Trophoblast cell (in vitro differentiated cells and primary cell): Measurements from ENCODE around the gene LRP1B.

Experiments
- DNase-seq, 2 donors: peaks; one replicate each; pipeline ENCODE4 v3.0.0-alpha.2; 2016
- H2AFZ ChIP-seq: 2 replicates; pipeline ENCODE4 v1.6.1; 2013; ENCODE audit warnings: low read length, moderate library complexity, mild to moderate bottlenecking; ENCODE audit not compliant: insufficient read depth, poor library complexity
- H2AK5ac ChIP-seq: 2 replicates; pipeline ENCODE4 v1.6.1; 2013; ENCODE audit warnings: mild to moderate bottlenecking, low read length
- H2BK120ac ChIP-seq: 2 replicates; pipeline ENCODE4 v1.6.1; 2013; ENCODE audit warnings: low read length, mild to moderate bottlenecking, moderate library complexity; ENCODE audit not compliant: insufficient read depth, poor library complexity
- H2BK12ac ChIP-seq: 2 replicates; pipeline ENCODE4 v1.6.1; 2013; ENCODE audit warnings: mild to moderate bottlenecking, low read length, moderate library complexity
- H2BK5ac ChIP-seq: 2 replicates; pipeline ENCODE4 v1.6.1; 2013; ENCODE audit warnings: low read length, low read depth, moderate library complexity, mild to moderate bottlenecking; ENCODE audit not compliant: poor library complexity
- H3K14ac ChIP-seq: 2 replicates; pipeline ENCODE4 v1.6.1; 2013; ENCODE audit warnings: mild to moderate bottlenecking, low read length
- H3K18ac ChIP-seq: 2 replicates; pipeline ENCODE4 v1.6.1; 2013; ENCODE audit warnings: mild to moderate bottlenecking, low read length
- H3K23ac ChIP-seq: 2 replicates; pipeline ENCODE4 v1.6.1; 2013; ENCODE audit warnings: low read length
- H3K27ac ChIP-seq: 2 replicates; pipeline ENCODE4 v1.5.1; 2013; ENCODE audit warnings: low read depth, mild to moderate bottlenecking, inconsistent platforms, low read length, moderate library complexity
- H3K27me3 ChIP-seq: 2 replicates; pipeline ENCODE4 v1.6.1; 2013; ENCODE audit warnings: inconsistent platforms, mild to moderate bottlenecking, low read length, moderate library complexity; ENCODE audit not compliant: insufficient read depth
- H3K36me3 ChIP-seq, 2 experiments: 1 replicate in 1 of 2; 2 replicates in 1 of 2; pipeline ENCODE4 v1.6.1; 2013; ENCODE audit warnings: low read length in 2 of 2, mild to moderate bottlenecking in 2 of 2, moderate library complexity in 1 of 2; ENCODE audit not compliant: insufficient read depth in 2 of 2, control insufficient read depth in 1 of 2
- H3K4ac ChIP-seq: 2 replicates; pipeline ENCODE4 v1.6.1; 2013; ENCODE audit warnings: low read depth, mild to moderate bottlenecking, low read length, moderate library complexity
- H3K4me1 ChIP-seq, 2 experiments: 1 replicate in 1 of 2; 2 replicates in 1 of 2; pipeline ENCODE4 v1.6.1; 2013; ENCODE audit warnings: low read length in 2 of 2, mild to moderate bottlenecking in 2 of 2, moderate library complexity in 1 of 2; ENCODE audit not compliant: insufficient read depth in 2 of 2, control insufficient read depth in 1 of 2
- H3K4me2 ChIP-seq: 2 replicates; pipeline ENCODE4 v1.6.1; 2013; ENCODE audit warnings: inconsistent platforms, mild to moderate bottlenecking, low read length, moderate library complexity
- H3K4me3 ChIP-seq: 2 replicates; pipeline ENCODE4 v1.5.1; 2013; ENCODE audit warnings: mild to moderate bottlenecking, low read depth, low read length, inconsistent platforms
- H3K79me1 ChIP-seq: one replicate; pipeline ENCODE4 v1.6.1; 2013; ENCODE audit warnings: low read length
- H3K79me2 ChIP-seq: 2 replicates; pipeline ENCODE4 v1.6.1; 2013; ENCODE audit warnings: low read length, mild to moderate bottlenecking; ENCODE audit not compliant: control insufficient read depth, insufficient read depth, poor library complexity
- H3K9ac ChIP-seq: 2 replicates; pipeline ENCODE4 v1.6.1; 2013; ENCODE audit warnings: mild to moderate bottlenecking, low read length
- H3K9me3 ChIP-seq: 2 replicates; pipeline ENCODE4 v1.6.1; 2013; ENCODE audit warnings: low read depth, mild to moderate bottlenecking, control low read depth, inconsistent platforms, low read length; ENCODE audit not compliant: insufficient read depth
- H4K12ac ChIP-seq: 2 replicates; pipeline ENCODE4 v1.6.1; 2013; ENCODE audit warnings: low read depth, mild to moderate bottlenecking, low read length, moderate library complexity
- H4K8ac ChIP-seq: 2 replicates; pipeline ENCODE4 v1.6.1; 2013; ENCODE audit warnings: low read depth, mild to moderate bottlenecking, low read length, moderate library complexity
- H4K91ac ChIP-seq: one replicate; pipeline ENCODE4 v1.6.1; 2013; ENCODE audit warnings: low read depth, mild to moderate bottlenecking, low read length, moderate library complexity
- WGBS: extraction: QIAGEN DNeasy Blood & Tissue Kit; methylation state at CpG from one replicate; pipeline ENCODE4 v1.1.7; 2013; ENCODE audit warnings: missing lambda C conversion rate; ENCODE audit not compliant: insufficient read length, insufficient coverage; ENCODE audit errors: extremely low coverage; 5-methylcytosine and 5-hydroxymethylcytosine counted together

The LRP1B gene

DNA sequence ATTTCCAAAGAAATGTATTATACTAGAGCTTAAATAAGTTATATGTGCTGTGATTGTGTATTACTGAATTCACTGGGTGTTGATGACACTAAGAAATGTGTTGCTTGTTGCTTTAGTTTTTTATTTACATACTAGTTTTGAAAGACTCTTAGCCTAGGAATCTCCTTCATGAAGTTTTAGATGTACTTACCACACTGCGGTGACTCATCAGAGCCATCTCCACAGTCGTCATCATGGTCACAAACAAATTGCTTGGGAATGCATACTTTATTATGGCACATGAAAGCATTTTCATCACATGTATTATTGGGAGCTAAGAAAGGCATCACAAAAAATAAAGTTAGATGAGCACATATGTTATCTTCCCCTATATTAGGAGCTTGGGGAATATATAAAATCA lies 1624.2 kb downstream of the LRP1B start:
- Histone ChIP-seq H3K79me1 (no peaks in the 10 kb centered on the region), H3K23ac (no peak overlapping the region), H3K79me2 (no peaks in the 10 kb centered on the region), H3K4me3 (no peak overlapping the region), H3K9me3 (no peaks in the 10 kb centered on the region), H3K4me1 (no peaks in the 10 kb centered on the region), H2BK5ac (no peak overlapping the region), H3K27me3 (no peaks in the 10 kb centered on the region), H4K12ac (no peak overlapping the region), H2BK12ac (no peak overlapping the region), H3K4ac (no peak overlapping the region), H2BK120ac (no peak overlapping the region), H3K27ac (no peak overlapping the region), H2AFZ (no peak overlapping the region), H4K8ac (no peak overlapping the region), H3K18ac (no peak overlapping the region), H3K9ac (no peak overlapping the region), H4K91ac (no peak overlapping the region), H2AK5ac (no peak overlapping the region), H3K4me2 (no peak overlapping the region), H3K14ac (no peak overlapping the region), H3K36me3 (no peaks in the 10 kb centered on the region)
- no peak for DNase-seq
- no CpG with 5 or more reads among the region's 2 CpGs for WGBS

- Histone ChIP-seq H2BK5ac (no peak overlapping the region), H3K36me3 (no peaks in the 10 kb centered on the region), H4K8ac (no peak overlapping the region), H3K23ac (no peak overlapping the region), H3K27ac (no peak overlapping the region), H2AFZ (no peak overlapping the region), H3K79me1 (no peaks in the 10 kb centered on the region), H3K79me2 (no peaks in the 10 kb centered on the region), H2AK5ac (no peak overlapping the region), H3K4ac (no peak overlapping the region), H2BK12ac (no peak overlapping the region), H3K4me2 (no peak overlapping the region), H3K9ac (no peak overlapping the region), H4K12ac (no peak overlapping the region), H3K27me3 (no peaks in the 10 kb centered on the region), H2BK120ac (no peak overlapping the region), H3K9me3 (no peaks in the 10 kb centered on the region), H3K4me3 (no peak overlapping the region), H3K4me1 (no peaks in the 10 kb centered on the region), H3K18ac (no peak overlapping the region), H3K14ac (no peak overlapping the region), H4K91ac (no peak overlapping the region)
- no peak for DNase-seq
- WGBS: 100% methylated on average over 2 of the region's 2 CpGs
Observed at GRCh38 chr2:140504601-140505000, 1626.2 kb downstream of the LRP1B start.

DNA sequence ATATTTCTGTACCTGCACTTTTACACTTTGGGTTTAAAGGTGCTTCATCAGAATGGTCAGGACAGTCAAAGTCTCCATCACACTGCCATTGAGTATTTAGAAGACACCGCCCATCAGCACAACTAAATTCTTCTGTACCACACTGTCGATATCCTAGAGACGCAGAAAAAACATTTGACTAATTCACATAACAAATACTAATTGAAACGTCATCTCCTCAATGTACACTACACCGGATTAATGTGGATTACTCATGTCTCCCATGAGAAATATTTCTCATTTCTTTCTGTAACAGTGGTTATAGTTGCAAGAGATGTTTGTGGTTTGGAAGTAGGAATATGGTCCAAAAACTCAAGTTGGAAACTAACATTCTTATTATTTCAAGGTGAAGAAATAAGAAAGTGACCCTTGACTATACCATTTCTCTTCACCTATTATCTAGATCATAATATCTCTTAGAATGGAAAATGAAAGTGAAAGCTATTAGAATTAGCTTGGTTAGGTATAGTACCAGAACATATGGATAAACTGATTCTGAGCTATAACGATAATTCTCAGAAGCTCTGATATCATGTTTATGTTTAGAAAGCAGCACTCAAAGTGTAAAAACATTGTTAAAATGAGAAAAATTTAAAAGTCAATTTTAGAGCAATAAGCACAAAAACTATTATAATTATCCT lies 1627.7 kb downstream of the LRP1B start:
- no peak overlapping the region for H3K14ac ChIP-seq
- H3K79me1 ChIP-seq: no peaks in the 10 kb centered on the region
- H3K79me2 ChIP-seq: no peaks in the 10 kb centered on the region
- H4K8ac ChIP-seq: no peak overlapping the region
- no peak overlapping the region for H3K23ac ChIP-seq
- no peaks in the 10 kb centered on the region for H3K36me3 ChIP-seq
- no peak overlapping the region for H3K27ac ChIP-seq
- H3K4me3 ChIP-seq: no peak overlapping the region
- H2AFZ ChIP-seq: no peak overlapping the region
- no peak overlapping the region for H3K4ac ChIP-seq
- no peak overlapping the region for H3K18ac ChIP-seq
- H3K4me1 ChIP-seq: no peaks in the 10 kb centered on the region
- no peak overlapping the region for H4K91ac ChIP-seq
- no peaks in the 10 kb centered on the region for H3K9me3 ChIP-seq
- no peak overlapping the region for H2BK12ac ChIP-seq
- no peaks in the 10 kb centered on the region for H3K27me3 ChIP-seq
- no peak overlapping the region for H2BK5ac ChIP-seq
- H3K9ac ChIP-seq: no peak overlapping the region
- WGBS: no CpG with 5 or more reads among the region's 6 CpGs
- H4K12ac ChIP-seq: no peak overlapping the region
- DNase-seq: no peak
- no peak overlapping the region for H3K4me2 ChIP-seq
- no peak overlapping the region for H2AK5ac ChIP-seq
- H2BK120ac ChIP-seq: no peak overlapping the region

GRCh38 chr2:140498360-140498759 lies 1632.5 kb downstream of the LRP1B start:
- H2AFZ ChIP-seq: no peak overlapping the region
- DNase-seq: no peak

More at GRCh38 chr2:140498360-140498759, 1632.5 kb downstream of the LRP1B start:
- H3K79me1 ChIP-seq: no peaks in the 10 kb centered on the region
- no peak overlapping the region for H3K4me2 ChIP-seq
- WGBS: no CpG with 5 or more reads among the region's 4 CpGs
- no peak overlapping the region for H3K23ac ChIP-seq
- H3K27ac ChIP-seq: no peak overlapping the region
- no peaks in the 10 kb centered on the region for H3K9me3 ChIP-seq
- no peak overlapping the region for H3K14ac ChIP-seq
- no peak overlapping the region for H2BK5ac ChIP-seq
- no peak overlapping the region for H3K4me3 ChIP-seq
- no peaks in the 10 kb centered on the region for H3K27me3 ChIP-seq
- H2AK5ac ChIP-seq: no peak overlapping the region
- no peak overlapping the region for H4K12ac ChIP-seq
- H3K4me1 ChIP-seq: no peaks in the 10 kb centered on the region
- H2BK120ac ChIP-seq: no peak overlapping the region
- no peak overlapping the region for H4K8ac ChIP-seq
- H3K4ac ChIP-seq: no peak overlapping the region
- H3K36me3 ChIP-seq: no peaks in the 10 kb centered on the region
- no peak overlapping the region for H3K18ac ChIP-seq
- no peak overlapping the region for H4K91ac ChIP-seq
- H2BK12ac ChIP-seq: no peak overlapping the region
- H3K79me2 ChIP-seq: no peaks in the 10 kb centered on the region
- no peak overlapping the region for H3K9ac ChIP-seq
